A549 (cell line): ENCODE measurements around the gene SCYGR3. TPM values are rescaled to one million over a fixed set of nuclear protein-coding genes. Genes with fewer than 3 reads are reported as not detected.
A peak's percentile ranks its signal among the peaks of the same experiment; 100 is the strongest.

Experiments
- ATAC-seq, 2 experiments: fragments of 200-7000 bp in 1 of 2; fragments of >200 bp in 1 of 2; cut with Nextera tagmentation in 1 of 2; cut with Tn5 transposase in 1 of 2; 3 replicates each; pipeline versions ENCODE4 v1.8.0 to v1.9.1; 2018 to 2020; ENCODE audit warnings: mild to moderate bottlenecking in 1 of 2, moderate library complexity in 1 of 2
- CTCF ChIA-PET: fragments of 300-600 bp; sonication (Branson Sonifier 250); formaldehyde crosslinking; extraction: SDS; loops from one replicate; lab custom pipeline; 2021; ENCODE audit warnings: antibody characterized with exemption, inconsistent platforms; lab: Yijun Ruan, JAX
- POLR2A ChIA-PET: fragments of 350-600 bp; formaldehyde crosslinking; extraction: SDS; loops from one replicate; lab custom pipeline; 2021; ENCODE audit warnings: antibody characterized with exemption, inconsistent platforms; lab: Yijun Ruan, JAX
- DNase-seq, 2 experiments: peaks; one replicate each; pipeline versions ENCODE4 v3.0.0 to v3.0.0-alpha.2; 2011 to 2016; ENCODE audit warnings: low read depth in 1 of 2, low spot score in 1 of 2
- FAIRE-seq: peaks from 2 replicates; lab custom pipeline; 2011; peaks lifted over from hg19 to GRCh38; lab: Jason Lieb, UNC
- H3K27ac ChIP-seq, 2 experiments: fragments of >200 bp; sonication (Bioruptor Twin); formaldehyde crosslinking; 3 replicates each; pipeline ENCODE4 v1.5.1; 2016 to 2017
- H3K4me1 ChIP-seq: fragments of >200 bp; sonication (Bioruptor Twin); formaldehyde crosslinking; 3 replicates; pipeline ENCODE4 v1.6.1; 2016
- H3K4me2 ChIP-seq: fragments of >200 bp; sonication (Bioruptor Twin); formaldehyde crosslinking; 3 replicates; pipeline ENCODE4 v1.6.1; 2016
- H3K4me3 ChIP-seq: fragments of >200 bp; sonication (Bioruptor Twin); formaldehyde crosslinking; 3 replicates; pipeline ENCODE4 v1.5.1; 2016
- H3K9me3 ChIP-seq: fragments of >200 bp; sonication (Bioruptor Twin); formaldehyde crosslinking; 3 replicates; pipeline ENCODE4 v1.6.1; 2016
- CEBPB ChIP-seq, 2 experiments: fragments of >200 bp in 1 of 2; sonication (Bioruptor Twin) in 1 of 2; formaldehyde crosslinking in 1 of 2; IDR thresholded peaks; 2 replicates each; pipeline ENCODE4 v1.6.1; 2012 to 2016
- EHMT2 ChIP-seq: fragments of 200-600 bp; sonication (generic); IDR thresholded peaks from 2 replicates; pipeline ENCODE4 v1.6.1; 2016; ENCODE audit warnings: antibody characterized with exemption, low read depth, mild to moderate bottlenecking, moderate library complexity
- ELK1 ChIP-seq: fragments of 150-350 bp; IDR thresholded peaks from 2 replicates; pipeline ENCODE4 v1.6.1; 2014; ENCODE audit warnings: low read depth, mild to moderate bottlenecking, low read length
- FOSB ChIP-seq: fragments of 250-450 bp; sonication (Bioruptor Pico); IDR thresholded peaks from 2 replicates; pipeline ENCODE4 v1.5.0; 2020; ENCODE audit warnings: mild to moderate bottlenecking, moderate library complexity
- HDAC2 ChIP-seq: fragments of 200-600 bp; sonication (generic); IDR thresholded peaks from 2 replicates; pipeline ENCODE4 v1.6.1; 2016
- HES2 ChIP-seq: fragments of >200 bp; sonication (Bioruptor Twin); formaldehyde crosslinking; IDR thresholded peaks from 2 replicates; pipeline ENCODE4 v1.6.1; 2016
- HEYL ChIP-seq: fragments of 250-450 bp; sonication (Bioruptor Pico); IDR thresholded peaks from 2 replicates; pipeline ENCODE4 v1.8.0; 2021; ENCODE audit warnings: mild to moderate bottlenecking, moderate library complexity
- HMGXB4 ChIP-seq: fragments of 250-450 bp; sonication (Bioruptor Pico); IDR thresholded peaks from 2 replicates; pipeline ENCODE4 v1.5.0; 2021; ENCODE audit warnings: mild to moderate bottlenecking, moderate library complexity, borderline replicate concordance
- HOXB13 ChIP-seq: fragments of 250-450 bp; sonication (Bioruptor Pico); IDR thresholded peaks from 2 replicates; pipeline ENCODE4 v1.5.0; 2020; ENCODE audit warnings: low read depth, mild to moderate bottlenecking, moderate library complexity
- HOXB5 ChIP-seq: fragments of 250-450 bp; sonication (Bioruptor Pico); IDR thresholded peaks from 2 replicates; pipeline ENCODE4 v1.5.0; 2020; ENCODE audit warnings: mild to moderate bottlenecking, moderate library complexity
- RAD21 ChIP-seq, 2 experiments: fragments of >200 bp in 1 of 2; sonication (Bioruptor Twin) in 1 of 2; formaldehyde crosslinking in 1 of 2; IDR thresholded peaks in 1 of 2; conservative IDR thresholded peaks in 1 of 2; 2 replicates in 1 of 2; 3 replicates in 1 of 2; pipeline ENCODE4 v1.6.1; 2012 to 2018; ENCODE audit warnings: inconsistent platforms in 1 of 2
- REST ChIP-seq: fragments of 200-600 bp; sonication (generic); IDR thresholded peaks from 2 replicates; pipeline ENCODE4 v1.6.1; 2016; ENCODE audit warnings: antibody characterized with exemption, mild to moderate bottlenecking, moderate library complexity
- RFX5 ChIP-seq: fragments of 450-650 bp; IDR thresholded peaks from 2 replicates; pipeline ENCODE4 v1.7.1; 2014; ENCODE audit warnings: antibody characterized with exemption, mild to moderate bottlenecking, moderate library complexity
- USF2 ChIP-seq: fragments of 450-650 bp; IDR thresholded peaks from 2 replicates; pipeline ENCODE4 v1.6.1; 2014; ENCODE audit warnings: antibody characterized with exemption
- ZNF302 ChIP-seq: fragments of 250-450 bp; sonication (Bioruptor Pico); IDR thresholded peaks from 2 replicates; pipeline ENCODE4 v1.9.0; 2021; ENCODE audit warnings: inconsistent platforms, mild to moderate bottlenecking, moderate library complexity
- WGBS: methylation state at CpG from one replicate; pipeline ENCODE4 v1.1.6; 2017; ENCODE audit errors: missing lambda C conversion rate; 5-methylcytosine and 5-hydroxymethylcytosine counted together
- polyA plus RNA-seq, 4 experiments: library from polyadenylated mRNA; depleted of rRNA in 3 of 4; stranded (reverse); fragments of >200 nt; fragmentation: RNase III in 1 of 4; extraction: RNeasy Plus Mini Kit Qiagen cat#74134 plus additional on column Dnase treatment in 1 of 4; gene quantifications; 2 replicates in 3 of 4; 3 replicates in 1 of 4; pipeline ENCODE4 v1.2.3, GENCODE V29; 2011 to 2017

The SCYGR3 gene
- polyA plus RNA-seq, 2 of the 4 experiments (the other 2 are of a cell fraction) = not detected

- DNase-seq (peak in 1 of 2 experiments; percentile 39), ATAC-seq (peak in 1 of 2 experiments; percentile 56; a peak in 2 of 6 replicates), FAIRE-seq (no peak)
- Histone ChIP-seq H3K4me2 (no peak overlapping the region), H3K9me3 (no peaks in the 10 kb centered on the region), H3K4me3 (no peak overlapping the region), H3K27ac (peak overlapping the region in 1 of 2 experiments; percentile 49; a peak in 2 of 6 replicates), H3K4me1 (0 out of 3 replicates have a peak, but pooled peaks cover 8% of the 10 kb centered on the region)
- WGBS = 72% methylated on average over 5 of the region's 5 CpGs
- ChIA-PET POLR2A (no interaction called here), CTCF (interaction anchor here (0.8 to 1.7 kb wide), 5 partner anchors 10 to 122 kb away, joined by 3 to 8 read pairs (median 3); partner anchors contain the start of gene SCYGR3)
- TF ChIP-seq HOXB13 = no peak
- TF ChIP-seq RAD21 (conservative IDR thresholded peaks at IDR 0.05 in 1 of 2, IDR thresholded peaks at IDR 0.05 in 1 of 2) = 0 out of 5 replicates have a peak, but pooled peaks of 1 of the 2 experiments have one; percentile 4
Measured at GRCh38 chr2:227643990-227644551, 29.4 kb upstream of the SCYGR3 start.

- H3K27ac ChIP-seq = no peak overlapping the region
- H3K4me1 ChIP-seq = 0 out of 3 replicates have a peak, but pooled peaks cover 8% of the 10 kb centered on the region
- no peak for FAIRE-seq
- POLR2A ChIA-PET = no interaction called here
- TF ChIP-seq FOSB (CRISPR knock-in tag) = no peak
- no peak for TF ChIP-seq HOXB5 (CRISPR knock-in tag)
- TF ChIP-seq HMGXB4 = no peak
- no peak for TF ChIP-seq REST
- no peak for TF ChIP-seq HES2
- TF ChIP-seq USF2 = no peak
- no peak for TF ChIP-seq ELK1
- no peak for TF ChIP-seq ZNF302
- TF ChIP-seq RAD21 (conservative IDR thresholded peaks at IDR 0.05 in 1 of 2, IDR thresholded peaks at IDR 0.05 in 1 of 2) = no peak
- TF ChIP-seq HDAC2 = no peak
- no peak for TF ChIP-seq EHMT2
- no peak for TF ChIP-seq RFX5
- no peak for TF ChIP-seq HEYL (CRISPR knock-in tag)
- TF ChIP-seq CEBPB (IDR thresholded peaks at IDR 0.05) = no peak
- H3K4me2 ChIP-seq = no peak overlapping the region
- H3K4me3 ChIP-seq = no peak overlapping the region
- WGBS = 57% methylated on average over 2 of the region's 2 CpGs
- ATAC-seq = no peak
- H3K9me3 ChIP-seq = no peaks in the 10 kb centered on the region
- no peak for DNase-seq
- CTCF ChIA-PET = no interaction called here
Measured at GRCh38 chr2:227642656-227643055, 28.0 kb upstream of the SCYGR3 start.
